NCI-H1105 treated with DMSO at 0.1 percent for 48 hours (cell line): ENCODE measurements around the gene MPPE1.
"Not testable (repeated sequence)": the region's sequence is repeated elsewhere in the genome, so short reads cannot be mapped to it uniquely, and the experiment has no call there.

ENCODE experiments used
- DNase-seq: peaks from one replicate; lab custom pipeline; 2025; lab: John Stamatoyannopoulos, UW

The MPPE1 gene

GRCh38 chr18:11857177-11857887 is 50.8 kb downstream of the MPPE1 start:
- DNase-seq = peak; percentile 15

- not testable (repeated sequence) for DNase-seq
Observed at GRCh38 chr18:11854554-11854953, 53.6 kb downstream of the MPPE1 start.

DNA sequence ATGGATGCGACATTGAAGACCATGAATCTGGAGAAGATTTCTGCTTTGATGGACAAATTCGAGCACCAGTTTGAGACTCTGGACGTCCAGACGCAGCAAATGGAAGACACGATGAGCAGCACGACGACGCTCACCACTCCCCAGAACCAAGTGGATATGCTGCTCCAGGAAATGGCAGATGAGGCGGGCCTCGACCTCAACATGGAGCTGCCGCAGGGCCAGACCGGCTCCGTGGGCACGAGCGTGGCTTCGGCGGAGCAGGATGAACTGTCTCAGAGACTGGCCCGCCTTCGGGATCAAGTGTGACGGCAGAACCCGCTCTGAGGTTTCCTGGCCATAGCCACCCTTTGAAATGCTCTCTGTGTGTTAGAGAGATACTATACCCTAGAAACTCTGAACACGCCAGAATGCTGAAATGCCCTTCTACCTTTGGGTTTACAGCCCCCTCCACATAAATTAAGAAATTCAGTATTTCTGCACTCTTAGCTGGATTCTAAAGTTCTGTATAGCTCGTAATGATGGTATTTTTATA is 56.2 kb downstream of the MPPE1 start:
- peak; percentile 22 for DNase-seq

GRCh38 chr18:11851146-11851805 is 56.8 kb downstream of the MPPE1 start, which contains the start of gene CHMP1B:
Gene CHMP1B, plus strand, starts transcription at chr18:11851413. Its CDS starts 99 bp downstream, at chr18:11851512.
- peak; percentile 92 for DNase-seq

- DNase-seq = peak; percentile 54
Observed at GRCh38 chr18:11850821-11851145, 57.3 kb downstream of the MPPE1 start.

DNA sequence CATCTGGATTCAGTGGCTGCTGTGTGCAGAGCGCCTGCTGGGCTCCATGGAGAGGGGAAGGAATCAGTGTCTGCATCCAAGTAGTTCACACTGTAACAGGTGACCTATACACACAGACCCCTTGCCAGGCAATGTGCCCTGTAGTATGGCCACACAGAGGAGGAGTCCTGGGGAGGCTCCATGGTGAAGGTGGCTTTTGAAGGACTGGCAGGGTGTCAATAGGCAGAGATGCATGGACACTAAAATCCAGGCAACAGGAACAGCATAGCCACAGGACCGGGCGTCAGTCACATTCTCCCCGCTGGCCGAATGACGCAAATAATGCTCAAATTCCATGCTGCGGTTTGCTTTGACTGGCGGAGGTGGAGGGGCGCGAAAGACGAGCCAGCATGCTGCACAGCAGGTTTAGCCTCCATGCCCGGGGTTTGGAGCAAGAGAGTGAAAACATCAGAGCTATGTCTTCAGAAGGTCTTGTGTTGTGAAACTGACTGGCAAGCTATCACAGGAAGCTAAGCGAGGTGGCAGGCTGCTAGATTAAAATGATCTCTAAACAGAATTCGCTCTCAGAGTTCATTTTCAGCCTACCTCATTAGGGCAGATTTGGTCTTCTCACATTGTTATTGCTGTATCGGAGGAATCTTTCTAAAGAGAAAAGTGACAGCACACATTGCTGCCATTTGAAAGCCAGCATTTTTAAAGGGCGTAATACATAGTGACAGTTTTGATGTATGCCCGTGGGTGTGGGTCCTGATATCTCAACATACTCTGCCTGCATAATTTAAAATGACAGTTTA is 58.1 kb downstream of the MPPE1 start:
- peak; percentile 50 for DNase-seq

- DNase-seq = no peak
Observed at GRCh38 chr18:11849279-11849678, 58.8 kb downstream of the MPPE1 start.

DNA sequence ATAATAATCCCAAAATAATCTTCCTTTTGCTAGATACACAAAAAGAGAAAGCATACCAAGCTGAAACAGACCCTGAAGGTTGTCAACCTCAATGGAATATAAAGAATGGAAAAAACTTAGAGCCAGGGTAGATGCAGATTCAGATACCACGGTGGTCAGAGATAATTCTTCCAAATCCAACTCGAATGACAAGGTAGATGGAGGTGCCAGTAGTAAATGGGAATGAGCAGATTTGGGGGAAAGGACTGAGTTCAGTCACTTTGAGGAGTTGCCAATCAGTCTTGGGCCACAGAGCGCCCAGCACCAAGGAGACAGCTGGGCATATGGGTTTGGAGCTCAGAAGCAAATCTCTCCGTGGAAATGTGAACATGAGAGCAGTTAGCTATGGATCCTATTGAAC is 60.3 kb downstream of the MPPE1 start:
- DNase-seq = no peak

DNA sequence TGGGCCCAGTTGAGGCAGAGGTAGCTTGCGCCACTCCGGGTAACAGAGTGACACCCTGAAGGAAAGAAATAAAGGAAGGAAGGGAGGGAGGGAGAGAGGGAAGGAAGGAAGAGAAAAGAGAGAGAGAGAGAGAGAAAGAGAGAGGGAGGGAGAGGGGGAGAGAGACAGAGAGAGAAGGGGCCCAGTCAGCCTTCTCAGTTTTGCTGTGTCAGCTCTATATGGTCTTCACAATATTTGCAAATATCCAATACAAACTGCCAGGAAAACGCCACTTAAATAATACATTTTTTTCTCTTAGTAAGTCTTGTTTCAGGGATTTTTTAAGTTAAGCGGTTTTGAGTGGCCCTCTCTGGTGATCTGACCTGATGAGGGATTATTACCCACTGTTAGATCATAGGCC is 62.5 kb downstream of the MPPE1 start:
- no peak for DNase-seq

- DNase-seq = no peak
Observed at GRCh38 chr18:11844436-11844835, 63.7 kb downstream of the MPPE1 start.

- no peak for DNase-seq
Observed at GRCh38 chr18:11842562-11842961, 65.6 kb downstream of the MPPE1 start.

- no peak for DNase-seq
Observed at GRCh38 chr18:11840493-11840892, 67.6 kb downstream of the MPPE1 start.

- no peak for DNase-seq
Observed at GRCh38 chr18:11839556-11839955, 68.6 kb downstream of the MPPE1 start.

DNA sequence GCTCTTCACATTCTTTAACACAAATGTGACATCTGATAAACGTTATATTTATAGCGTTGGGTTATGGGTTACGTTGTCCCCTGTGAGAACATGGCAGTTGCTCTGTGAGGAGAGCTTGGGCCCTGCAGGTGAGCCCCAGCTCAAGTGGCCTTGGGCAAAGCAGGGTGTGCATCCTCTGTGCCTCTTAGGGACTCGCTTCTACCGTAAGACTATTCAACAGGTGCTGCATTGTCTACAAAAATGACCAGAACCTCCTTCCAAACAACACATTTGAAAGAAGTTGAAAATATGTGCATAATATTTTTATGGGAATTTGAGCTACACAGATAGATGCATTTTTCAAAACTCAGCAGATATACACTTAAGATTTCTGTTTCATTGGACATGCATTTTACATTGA is 73.3 kb downstream of the MPPE1 start:
- no peak for DNase-seq
